Hepatocyte (in vitro differentiated cells): Measurements from ENCODE around the gene MRI1.

Source experiments
- EZH2 ChIP-seq: fragments of 200-600 bp; sonication (generic); IDR thresholded peaks from 2 replicates; pipeline ENCODE4 v1.6.1; 2016; ENCODE audit warnings: antibody characterized with exemption, mild to moderate bottlenecking, borderline replicate concordance
- TF ChIP-seq, protein P1 (sequence below): fragments of 200-600 bp; sonication (generic); IDR thresholded peaks from 2 replicates; pipeline ENCODE4 v1.5.1; 2016; ENCODE audit warnings: antibody characterized with exemption, mild to moderate bottlenecking; ENCODE audit not compliant: poor library complexity

DNA sequence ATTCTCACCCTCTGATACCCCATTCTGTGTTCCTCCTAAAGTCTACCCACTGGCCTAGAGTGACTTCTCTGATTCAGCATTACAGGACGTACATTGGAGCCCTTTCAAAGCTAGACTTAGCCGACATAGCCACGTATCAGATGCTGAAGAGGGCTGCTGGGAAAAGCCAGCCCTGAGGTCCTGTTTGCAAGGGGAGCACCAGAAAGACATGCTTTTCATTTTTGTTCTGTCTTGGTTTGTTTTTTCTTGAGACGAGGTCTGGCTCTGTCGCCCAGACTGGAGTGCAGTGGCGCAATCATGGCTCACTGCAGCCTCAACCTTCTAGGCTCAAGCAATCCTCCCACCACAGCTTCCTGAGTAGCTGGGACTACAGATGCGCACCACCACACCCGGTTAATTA lies 24.7 kb downstream of the MRI1 start:
- TF ChIP-seq, protein P1, sequence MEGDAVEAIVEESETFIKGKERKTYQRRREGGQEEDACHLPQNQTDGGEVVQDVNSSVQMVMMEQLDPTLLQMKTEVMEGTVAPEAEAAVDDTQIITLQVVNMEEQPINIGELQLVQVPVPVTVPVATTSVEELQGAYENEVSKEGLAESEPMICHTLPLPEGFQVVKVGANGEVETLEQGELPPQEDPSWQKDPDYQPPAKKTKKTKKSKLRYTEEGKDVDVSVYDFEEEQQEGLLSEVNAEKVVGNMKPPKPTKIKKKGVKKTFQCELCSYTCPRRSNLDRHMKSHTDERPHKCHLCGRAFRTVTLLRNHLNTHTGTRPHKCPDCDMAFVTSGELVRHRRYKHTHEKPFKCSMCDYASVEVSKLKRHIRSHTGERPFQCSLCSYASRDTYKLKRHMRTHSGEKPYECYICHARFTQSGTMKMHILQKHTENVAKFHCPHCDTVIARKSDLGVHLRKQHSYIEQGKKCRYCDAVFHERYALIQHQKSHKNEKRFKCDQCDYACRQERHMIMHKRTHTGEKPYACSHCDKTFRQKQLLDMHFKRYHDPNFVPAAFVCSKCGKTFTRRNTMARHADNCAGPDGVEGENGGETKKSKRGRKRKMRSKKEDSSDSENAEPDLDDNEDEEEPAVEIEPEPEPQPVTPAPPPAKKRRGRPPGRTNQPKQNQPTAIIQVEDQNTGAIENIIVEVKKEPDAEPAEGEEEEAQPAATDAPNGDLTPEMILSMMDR: no peak
- TF ChIP-seq EZH2: no peak
